HepG2 (cell line): ENCODE measurements around the gene VANGL2. TPM values are rescaled to one million over a fixed set of nuclear protein-coding genes. Genes with fewer than 3 reads are reported as not detected.
A peak's percentile ranks its signal among the peaks of the same experiment; 100 is the strongest.

Experiments used
- ATAC-seq: fragments of 200-7000 bp; cut with Tn5 transposase; 3 replicates; pipeline ENCODE4 v1.9.1; 2020; ENCODE audit warnings: mild to moderate bottlenecking, moderate library complexity
- BruUV-seq: library from RNA; stranded (reverse); fragments of 400-500 nt; replicated peaks from 2 replicates; lab custom pipeline; 2021; lab: Mats Ljungman, UMichigan
- CTCF ChIA-PET: fragments of 300-600 bp; formaldehyde crosslinking; extraction: SDS; loops from one replicate; lab custom pipeline; 2021; ENCODE audit warnings: low total read pairs, inconsistent platforms, low intra/inter-chr PET ratio; lab: Yijun Ruan, JAX
- POLR2A ChIA-PET: fragments of 350-600 bp; sonication (Branson Sonifier 250); formaldehyde crosslinking; loops from one replicate; lab custom pipeline; 2020; ENCODE audit warnings: antibody characterized with exemption, inconsistent platforms; lab: Yijun Ruan, JAX
- DNase-seq: peaks from one replicate; pipeline ENCODE4 v3.0.0-alpha.2; 2015; ENCODE audit warnings: low spot score
- FAIRE-seq: peaks from 3 replicates; lab custom pipeline; 2011; peaks lifted over from hg19 to GRCh38; lab: Jason Lieb, UNC
- H2AFZ ChIP-seq: one replicate; pipeline ENCODE4 v1.6.1; 2011; ENCODE audit warnings: low read length, inconsistent platforms
- H3K27ac ChIP-seq: fragments of 300-600 bp; 3 replicates; pipeline ENCODE4 v1.8.0; 2011; ENCODE audit warnings: mixed run types, mild to moderate bottlenecking, mixed read lengths, low read length, inconsistent platforms; ENCODE audit not compliant: insufficient read depth; ENCODE audit errors: extremely low read length
- H3K27me3 ChIP-seq, 2 experiments: fragments of 200-600 bp in 1 of 2; 2 replicates in 1 of 2; 3 replicates in 1 of 2; pipeline versions ENCODE4 v1.6.0 to v1.8.0; 2011; ENCODE audit warnings: low read length in 2 of 2, mild to moderate bottlenecking in 2 of 2, moderate library complexity in 2 of 2, inconsistent platforms in 1 of 2; ENCODE audit not compliant: insufficient read depth in 2 of 2, control insufficient read depth in 1 of 2
- H3K36me3 ChIP-seq, 2 experiments: fragments of 200-600 bp in 1 of 2; replicated peaks in 1 of 2; 2 replicates in 1 of 2; 3 replicates in 1 of 2; pipeline versions ENCODE4 v1.5.1 to v1.8.0; 2011; ENCODE audit warnings: low read length in 2 of 2, inconsistent platforms in 1 of 2; ENCODE audit not compliant: insufficient read depth in 2 of 2, control insufficient read depth in 1 of 2
- H3K4me1 ChIP-seq: 2 replicates; pipeline ENCODE4 v1.5.1; 2012; ENCODE audit warnings: low read length, inconsistent platforms; ENCODE audit not compliant: insufficient read depth
- H3K4me2 ChIP-seq: 2 replicates; pipeline ENCODE4 v1.6.0; 2011; ENCODE audit warnings: low read depth, low read length, inconsistent platforms
- H3K4me3 ChIP-seq, 3 experiments: fragments of 200-600 bp in 1 of 3; sonication (generic), shearing (Covaris generic) in 1 of 3; replicated peaks in 1 of 3; 2 replicates each; pipeline ENCODE4 v1.5.1; 2011 to 2016; ENCODE audit warnings: low read length in 3 of 3, inconsistent platforms in 2 of 3, low read depth in 2 of 3, mild to moderate bottlenecking in 2 of 3, control low read depth in 1 of 3, mixed read lengths in 1 of 3; ENCODE audit not compliant: insufficient read depth in 1 of 3
- H3K79me2 ChIP-seq: one replicate; pipeline ENCODE4 v1.6.1; 2011; ENCODE audit warnings: low read length, inconsistent platforms; ENCODE audit not compliant: insufficient read depth
- H3K9ac ChIP-seq: 2 replicates; pipeline ENCODE4 v1.6.0; 2011; ENCODE audit warnings: mild to moderate bottlenecking, low read depth, low read length, inconsistent platforms; ENCODE audit not compliant: insufficient read depth
- H3K9me3 ChIP-seq: 2 replicates; pipeline ENCODE4 v1.5.1; 2012; ENCODE audit warnings: mild to moderate bottlenecking, low read length
- H4K20me1 ChIP-seq: 2 replicates; pipeline ENCODE4 v1.6.0; 2011; ENCODE audit warnings: inconsistent platforms, mild to moderate bottlenecking, low read length, moderate library complexity; ENCODE audit not compliant: insufficient read depth
- CTCF ChIP-seq: sonication (generic); formaldehyde crosslinking; IDR thresholded peaks from 2 replicates; pipeline ENCODE4 v1.5.0; 2020; ENCODE audit warnings: mild to moderate bottlenecking, missing genetic modification reagents, moderate library complexity
- GABPB1 ChIP-seq: IDR thresholded peaks from 2 replicates; pipeline ENCODE4 v1.6.1; 2016; ENCODE audit warnings: mild to moderate bottlenecking, missing genetic modification reagents, moderate library complexity, missing compliant biosample characterization
- HNF4A ChIP-seq: sonication (generic); formaldehyde crosslinking; IDR thresholded peaks from 2 replicates; pipeline ENCODE4 v1.4.0; 2020; ENCODE audit warnings: missing genetic modification reagents
- MAZ ChIP-seq, 2 experiments: sonication (generic) in 1 of 2; formaldehyde crosslinking in 1 of 2; IDR thresholded peaks; 2 replicates each; pipeline versions ENCODE4 v1.5.0 to v1.6.1; 2012 to 2020; ENCODE audit warnings: low read depth in 2 of 2, mild to moderate bottlenecking in 2 of 2, borderline replicate concordance in 1 of 2, improper control_type of control experiment in 1 of 2, low read length in 1 of 2, missing genetic modification reagents in 1 of 2, moderate library complexity in 1 of 2
- MED1 ChIP-seq: sonication (generic); formaldehyde crosslinking; IDR thresholded peaks from 2 replicates; pipeline ENCODE4 v1.4.0; 2020; ENCODE audit warnings: missing genetic modification reagents
- NBN ChIP-seq: fragments of 450-650 bp; conservative IDR thresholded peaks from 2 replicates; pipeline ENCODE4 v1.6.1; 2017
- PATZ1 ChIP-seq: sonication (generic); formaldehyde crosslinking; IDR thresholded peaks from 2 replicates; pipeline ENCODE4 v1.4.0; 2020; ENCODE audit warnings: missing genetic modification reagents
- SMC3 ChIP-seq: IDR thresholded peaks from 2 replicates; pipeline ENCODE4 v1.6.1; 2011; ENCODE audit warnings: low read length, improper control_type of control experiment
- SP5 ChIP-seq: IDR thresholded peaks from 2 replicates; pipeline ENCODE4 v1.6.1; 2016; ENCODE audit warnings: low read depth, borderline replicate concordance
- TCF7 ChIP-seq: sonication (generic); IDR thresholded peaks from 2 replicates; pipeline ENCODE4 v1.6.1; 2016; ENCODE audit warnings: antibody characterized with exemption, low read depth
- ZBTB7A ChIP-seq: sonication (generic); formaldehyde crosslinking; IDR thresholded peaks from 2 replicates; pipeline ENCODE4 v1.8.0; 2022; ENCODE audit warnings: mild to moderate bottlenecking, missing genetic modification reagents
- ZIK1 ChIP-seq: sonication (generic); formaldehyde crosslinking; IDR thresholded peaks from 2 replicates; pipeline ENCODE4 v1.5.0; 2020; ENCODE audit warnings: mild to moderate bottlenecking, low read depth, missing genetic modification reagents, borderline replicate concordance
- ZNF143 ChIP-seq: sonication (generic); formaldehyde crosslinking; IDR thresholded peaks from 2 replicates; pipeline ENCODE4 v1.4.0; 2020; ENCODE audit warnings: missing genetic modification reagents
- ZNF17 ChIP-seq: sonication (generic); formaldehyde crosslinking; IDR thresholded peaks from 2 replicates; pipeline ENCODE4 v1.5.0; 2020; ENCODE audit warnings: mild to moderate bottlenecking, missing genetic modification reagents
- ZNF354B ChIP-seq: sonication (generic); formaldehyde crosslinking; IDR thresholded peaks from 2 replicates; pipeline ENCODE4 v1.8.0; 2022; ENCODE audit warnings: mild to moderate bottlenecking, missing genetic modification reagents
- ZNF484 ChIP-seq: sonication (generic); formaldehyde crosslinking; IDR thresholded peaks from 2 replicates; pipeline ENCODE4 v1.5.1; 2020; ENCODE audit warnings: mild to moderate bottlenecking, low read depth, missing genetic modification reagents, borderline replicate concordance
- ZNF616 ChIP-seq: sonication (generic); formaldehyde crosslinking; IDR thresholded peaks from 2 replicates; pipeline ENCODE4 v1.5.0; 2020; ENCODE audit warnings: low read depth, mild to moderate bottlenecking, missing genetic modification reagents
- ZNF720 ChIP-seq: sonication (generic); formaldehyde crosslinking; IDR thresholded peaks from 2 replicates; pipeline ENCODE4 v1.4.0; 2020; ENCODE audit warnings: missing genetic modification reagents
- ZNF800 ChIP-seq: sonication (generic); formaldehyde crosslinking; IDR thresholded peaks from 2 replicates; pipeline ENCODE4 v1.4.0; 2020; ENCODE audit warnings: missing genetic modification reagents
- ZSCAN25 ChIP-seq: sonication (generic); formaldehyde crosslinking; IDR thresholded peaks from 2 replicates; pipeline ENCODE4 v1.8.0; 2022; ENCODE audit warnings: mild to moderate bottlenecking, missing genetic modification reagents
- WGBS: methylation state at CpG from one replicate; pipeline ENCODE4 v1.1.6; 2017; ENCODE audit warnings: low lambda C conversion rate; 5-methylcytosine and 5-hydroxymethylcytosine counted together
- in situ Hi-C: cut with HindIII; loops from 2 replicates; pipeline ENCODE4 v1.10.0; 2017; ENCODE audit warnings: low pct_unique_long_range_greater_than_20kb; ENCODE audit not compliant: extremely low pct_ligation_motif_present
- intact Hi-C: fragments of 100-400 bp; cut with micrococcal nuclease; formaldehyde crosslinking; loops from one replicate; pipeline ENCODE4 v1.10.0; 2022; ENCODE audit not compliant: unreplicated experiment
- polyA plus RNA-seq, 8 experiments: library from polyadenylated mRNA; depleted of rRNA in 3 of 8; stranded (reverse) in 7 of 8; unstranded in 1 of 8; fragments of >200 nt; fragmentation: Illumina TruSeq in 4 of 8; extraction: Trizol in 4 of 8; gene quantifications; 2 replicates each; pipeline versions ENCODE4 v1.2.1 to v1.2.3, GENCODE V29; 2011 to 2016; ENCODE audit warnings: low read depth in 4 of 8, missing spikeins in 1 of 8, mixed read lengths in 1 of 8; ENCODE audit not compliant: insufficient read depth in 1 of 8
- total RNA-seq, 5 experiments: library from RNA; depleted of rRNA; stranded (reverse); fragments of >200 nt; fragmentation: Illumina TruSeq; extraction: Trizol; gene quantifications; 2 replicates each; pipeline ENCODE4 v1.2.3, GENCODE V29; 2016; ENCODE audit warnings: low read depth in 1 of 5

Gene VANGL2
- total and polyA plus RNA-seq, 2 of the 13 experiments (the other 11 are each of a cell fraction or from before 2014, with no cell fraction given), result 0.09 TPM; not detected in 1

GRCh38 chr1:160354388-160354985, 45.9 kb upstream of the VANGL2 start:
- Histone ChIP-seq H3K27ac (no peak overlapping the region), H3K9ac (no peak overlapping the region), H3K36me3 (peaks cover 44 to 84% of the 10 kb centered on the region in 2 experiments), H4K20me1 (no peaks in the 10 kb centered on the region), H3K27me3 (no peaks in the 10 kb centered on the region), H3K79me2 (no peaks in the 10 kb centered on the region), H3K4me3 (no peak overlapping the region), H3K9me3 (no peaks in the 10 kb centered on the region), H3K4me1 (no peaks in the 10 kb centered on the region), H2AFZ (no peak overlapping the region), H3K4me2 (no peak overlapping the region)
- WGBS, result 92% methylated on average over 4 of the region's 5 CpGs
- POLR2A ChIA-PET, result interaction anchor here (1.2 kb wide), 1 partner anchor 11 kb away, joined by 4 read pairs; the partner anchor contains the start of genes COPA and NCSTN
- intact Hi-C loops, result no loop called here
- in situ Hi-C loops, result no loop called here
- ATAC-seq (peak; percentile 89), FAIRE-seq (peak; percentile 73), DNase-seq (peak; percentile 20)
- BruUV-seq, result no TSS peak
- CTCF ChIA-PET, result interaction anchor here (2.1 kb wide), 1 partner anchor 22 kb away, joined by 16 read pairs; no protein-coding TSS in a partner anchor
- no peak for TF ChIP-seq ZNF17 (CRISPR knock-in tag)
- no peak for TF ChIP-seq ZNF616 (CRISPR knock-in tag)
- TF ChIP-seq ZNF143 (CRISPR knock-in tag), result no peak
- TF ChIP-seq MED1 (CRISPR knock-in tag), result no peak
- peak; percentile 65 for TF ChIP-seq CTCF (CRISPR knock-in tag)
- TF ChIP-seq PATZ1 (CRISPR knock-in tag), result peak; percentile 35; the same call in 1 of the 2 replicates
- no peak for TF ChIP-seq ZNF354B (CRISPR knock-in tag)
- no peak for TF ChIP-seq MAZ (IDR thresholded peaks at IDR 0.05; ENCODE audit: borderline replicate concordance, low read depth, low read length)
- TF ChIP-seq MAZ (CRISPR knock-in tag; IDR thresholded peaks at IDR 0.05; ENCODE audit: low read depth), result no peak
- TF ChIP-seq ZNF484 (CRISPR knock-in tag), result no peak
- no peak for TF ChIP-seq ZIK1 (CRISPR knock-in tag)
- TF ChIP-seq NBN, result no peak
- no peak for TF ChIP-seq HNF4A (CRISPR knock-in tag)
- no peak for TF ChIP-seq SP5 (CRISPR knock-in tag)
- TF ChIP-seq TCF7, result no peak
- peak; percentile 35; the same call in 1 of the 2 replicates for TF ChIP-seq SMC3
- no peak for TF ChIP-seq ZBTB7A
- TF ChIP-seq ZSCAN25 (CRISPR knock-in tag), result no peak
- no peak for TF ChIP-seq ZNF800 (CRISPR knock-in tag)
- no peak for TF ChIP-seq GABPB1 (CRISPR knock-in tag)
- no peak for TF ChIP-seq ZNF720 (CRISPR knock-in tag)
